ENCODE data around the gene KLHDC10.

GRCh38 chr7:130139193-130139960 is 69.0 kb downstream of the KLHDC10 start:
- TF ChIP-seq POLR2A (IDR thresholded peaks at IDR 0.05): no peak
- no peak for TF ChIP-seq POLR2AphosphoS5 (IDR thresholded peaks at IDR 0.05)
- no peak for TF ChIP-seq CTCF (IDR thresholded peaks at IDR 0.05)
